PC-9 (cell line): Measurements from ENCODE around the gene KIAA0513. TPM values are rescaled to one million over a fixed set of nuclear protein-coding genes. Genes with fewer than 3 reads are reported as not detected.

Experiments
- BruUV-seq: library from RNA; stranded (reverse); fragments of 400-500 nt; replicated peaks from 2 replicates; lab custom pipeline; 2021; lab: Mats Ljungman, UMichigan
- CTCF ChIA-PET: fragments of 300-600 bp; sonication (Branson Sonifier 250); formaldehyde crosslinking; loops from one replicate; lab custom pipeline; 2022; ENCODE audit warnings: antibody characterized with exemption; lab: Charles Lee
- POLR2A ChIA-PET: fragments of 300-600 bp; sonication (Branson Sonifier 250); formaldehyde crosslinking; loops from one replicate; lab custom pipeline; 2022; ENCODE audit warnings: antibody characterized with exemption; ENCODE audit not compliant: unreplicated experiment; lab: Charles Lee
- DNase-seq, 2 experiments: peaks; one replicate each; pipeline versions ENCODE4 v3.0.0 to v3.0.0-alpha.2; 2015 to 2022; ENCODE audit warnings: mixed read lengths in 1 of 2
- H2AFZ ChIP-seq: fragments of 200-600 bp; sonication (generic); 2 replicates; pipeline ENCODE4 v1.8.1; 2017; ENCODE audit warnings: antibody characterized with exemption
- H3F3A ChIP-seq: fragments of 200-600 bp; sonication (generic); 2 replicates; pipeline ENCODE4 v1.8.1; 2017; ENCODE audit warnings: antibody characterized with exemption, mild to moderate bottlenecking, low read depth; ENCODE audit not compliant: insufficient read depth
- H3K27ac ChIP-seq: fragments of 200-600 bp; sonication (generic); 2 replicates; pipeline ENCODE4 v1.6.1; 2016; ENCODE audit warnings: mixed run types
- H3K27me3 ChIP-seq: fragments of 200-600 bp; sonication (generic); 2 replicates; pipeline ENCODE4 v1.6.1; 2016; ENCODE audit warnings: low read depth, mixed run types; ENCODE audit not compliant: insufficient read depth
- H3K36me3 ChIP-seq: fragments of 200-600 bp; sonication (generic); 2 replicates; pipeline ENCODE4 v1.6.1; 2016; ENCODE audit warnings: low read depth, mixed run types
- H3K4me1 ChIP-seq: fragments of 200-600 bp; sonication (generic); replicated peaks from 2 replicates; pipeline ENCODE4 v1.6.1; 2016; ENCODE audit warnings: mixed run types; ENCODE audit not compliant: insufficient read depth
- H3K4me2 ChIP-seq: fragments of 200-600 bp; sonication (generic); 2 replicates; pipeline ENCODE4 v1.6.1; 2017; ENCODE audit warnings: mixed run types
- H3K4me3 ChIP-seq: fragments of 200-600 bp; sonication (generic); 2 replicates; pipeline ENCODE4 v1.6.1; 2016; ENCODE audit warnings: mixed run types
- H3K79me2 ChIP-seq: fragments of 200-600 bp; sonication (generic); 2 replicates; pipeline ENCODE4 v1.6.1; 2017; ENCODE audit warnings: low read depth, mixed run types
- H3K9me2 ChIP-seq: fragments of 200-600 bp; sonication (generic); 2 replicates; pipeline ENCODE4 v1.8.1; 2017; ENCODE audit warnings: mild to moderate bottlenecking; ENCODE audit not compliant: insufficient read depth
- H3K9me3 ChIP-seq: fragments of 200-600 bp; sonication (generic); 2 replicates; pipeline ENCODE4 v1.8.1; 2016; ENCODE audit warnings: low read depth; ENCODE audit not compliant: insufficient read depth
- H4K20me1 ChIP-seq: fragments of 200-600 bp; sonication (generic); 2 replicates; pipeline ENCODE4 v1.8.1; 2017; ENCODE audit not compliant: insufficient read depth
- EZH2 ChIP-seq: fragments of 200-600 bp; sonication (generic); IDR thresholded peaks from 2 replicates; pipeline ENCODE4 v1.8.0; 2017; ENCODE audit warnings: antibody characterized with exemption, low read depth
- intact Hi-C: fragments of 100-400 bp; cut with micrococcal nuclease; formaldehyde crosslinking; loops from one replicate; pipeline ENCODE4 v1.10.0; 2022; ENCODE audit not compliant: unreplicated experiment
- total RNA-seq: library from RNA; stranded (reverse); gene quantifications from 2 replicates; pipeline ENCODE4 v1.2.3, GENCODE V29; 2021
- TF ChIP-seq, protein P1 (sequence below): fragments of 200-600 bp; sonication (generic); conservative IDR thresholded peaks from 2 replicates; pipeline ENCODE4 v1.6.1; 2017; ENCODE audit warnings: mixed run types, antibody characterized with exemption, mild to moderate bottlenecking, moderate library complexity

The KIAA0513 gene
- total RNA-seq, 1 experiment from 2014 or later, result 4.3 TPM

DNA sequence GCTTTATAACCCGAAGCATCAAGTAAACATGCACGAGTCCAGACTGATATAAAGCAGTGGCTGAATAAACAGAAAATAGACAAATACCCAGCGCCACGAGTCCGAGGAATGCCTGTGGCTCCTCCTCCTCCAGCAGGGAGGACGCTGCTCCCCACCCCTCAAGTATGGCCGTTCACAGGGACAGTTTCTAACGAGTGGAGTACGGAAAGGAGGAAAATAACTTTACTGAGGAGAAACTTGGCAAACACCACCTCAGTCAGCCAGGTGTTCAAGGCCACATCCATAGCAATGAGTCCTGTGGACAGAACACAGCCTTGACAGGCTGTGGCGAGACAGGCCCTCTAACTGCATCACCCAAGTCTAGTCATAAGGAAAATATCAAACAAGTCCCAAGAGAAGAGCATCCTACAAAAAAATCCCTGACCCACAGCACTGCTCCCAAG lies 25.5 kb upstream of the KIAA0513 start:
- DNase-seq, result no peak
- intact Hi-C loops, result no loop called here
- Histone ChIP-seq H3K9me2 (no peaks in the 10 kb centered on the region), H3K4me3 (no peak overlapping the region), H3K4me2 (no peak overlapping the region), H3K27me3 (no peaks in the 10 kb centered on the region), H3K4me1 (peaks cover 72% of the 10 kb centered on the region), H3K36me3 (no peaks in the 10 kb centered on the region), H3K27ac (no peak overlapping the region), H3F3A (peaks cover 46% of the 10 kb centered on the region), H3K9me3 (no peaks in the 10 kb centered on the region), H2AFZ (no peak overlapping the region), H4K20me1 (no peaks in the 10 kb centered on the region), H3K79me2 (peaks cover 94% of the 10 kb centered on the region)
- TF ChIP-seq, protein P1, sequence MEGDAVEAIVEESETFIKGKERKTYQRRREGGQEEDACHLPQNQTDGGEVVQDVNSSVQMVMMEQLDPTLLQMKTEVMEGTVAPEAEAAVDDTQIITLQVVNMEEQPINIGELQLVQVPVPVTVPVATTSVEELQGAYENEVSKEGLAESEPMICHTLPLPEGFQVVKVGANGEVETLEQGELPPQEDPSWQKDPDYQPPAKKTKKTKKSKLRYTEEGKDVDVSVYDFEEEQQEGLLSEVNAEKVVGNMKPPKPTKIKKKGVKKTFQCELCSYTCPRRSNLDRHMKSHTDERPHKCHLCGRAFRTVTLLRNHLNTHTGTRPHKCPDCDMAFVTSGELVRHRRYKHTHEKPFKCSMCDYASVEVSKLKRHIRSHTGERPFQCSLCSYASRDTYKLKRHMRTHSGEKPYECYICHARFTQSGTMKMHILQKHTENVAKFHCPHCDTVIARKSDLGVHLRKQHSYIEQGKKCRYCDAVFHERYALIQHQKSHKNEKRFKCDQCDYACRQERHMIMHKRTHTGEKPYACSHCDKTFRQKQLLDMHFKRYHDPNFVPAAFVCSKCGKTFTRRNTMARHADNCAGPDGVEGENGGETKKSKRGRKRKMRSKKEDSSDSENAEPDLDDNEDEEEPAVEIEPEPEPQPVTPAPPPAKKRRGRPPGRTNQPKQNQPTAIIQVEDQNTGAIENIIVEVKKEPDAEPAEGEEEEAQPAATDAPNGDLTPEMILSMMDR, result no peak
- no peak for TF ChIP-seq EZH2
- POLR2A ChIA-PET, result no interaction called here
- no TSS peak for BruUV-seq
- CTCF ChIA-PET, result interaction anchor here (0.7 to 1.1 kb wide), 3 partner anchors 25 to 82 kb away, joined by 4 read pairs; partner anchors contain the start of gene KIAA0513

DNA sequence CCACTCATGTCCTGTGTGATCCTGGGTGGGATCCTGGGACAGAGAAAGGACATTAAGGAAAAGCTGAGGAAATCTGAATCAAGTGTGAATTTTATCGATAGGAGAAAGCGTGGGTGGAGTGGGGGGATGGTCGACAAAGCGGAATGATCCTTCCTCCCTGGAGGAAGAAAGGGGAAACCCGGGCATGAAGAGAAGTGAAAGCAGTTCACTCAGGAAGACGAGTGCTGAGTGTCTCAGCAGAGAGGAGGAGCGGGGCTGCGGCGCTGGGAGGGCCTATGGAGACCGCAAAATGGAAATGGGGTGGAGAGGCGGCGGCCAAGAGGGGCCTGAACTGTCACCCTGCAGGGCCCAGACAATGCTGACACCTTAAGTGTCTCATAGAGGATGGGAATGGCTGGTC lies 25.0 kb upstream of the KIAA0513 start:
- intact Hi-C loops, result no loop called here
- CTCF ChIA-PET, result interaction anchor here (0.7 kb wide), 1 partner anchor 30 kb away, joined by 4 read pairs; no protein-coding TSS in a partner anchor
- Histone ChIP-seq H3K4me1 (peaks cover 72% of the 10 kb centered on the region), H3K27me3 (no peaks in the 10 kb centered on the region), H2AFZ (no peak overlapping the region), H3K9me3 (no peaks in the 10 kb centered on the region), H3F3A (peaks cover 48% of the 10 kb centered on the region), H3K36me3 (no peaks in the 10 kb centered on the region), H3K27ac (no peak overlapping the region), H3K4me2 (no peak overlapping the region), H3K4me3 (no peak overlapping the region), H3K79me2 (peaks cover 94% of the 10 kb centered on the region), H3K9me2 (no peaks in the 10 kb centered on the region), H4K20me1 (no peaks in the 10 kb centered on the region)
- BruUV-seq, result no TSS peak
- no peak for DNase-seq
- TF ChIP-seq, protein P1, result no peak
- TF ChIP-seq EZH2, result no peak
- POLR2A ChIA-PET, result no interaction called here

DNA sequence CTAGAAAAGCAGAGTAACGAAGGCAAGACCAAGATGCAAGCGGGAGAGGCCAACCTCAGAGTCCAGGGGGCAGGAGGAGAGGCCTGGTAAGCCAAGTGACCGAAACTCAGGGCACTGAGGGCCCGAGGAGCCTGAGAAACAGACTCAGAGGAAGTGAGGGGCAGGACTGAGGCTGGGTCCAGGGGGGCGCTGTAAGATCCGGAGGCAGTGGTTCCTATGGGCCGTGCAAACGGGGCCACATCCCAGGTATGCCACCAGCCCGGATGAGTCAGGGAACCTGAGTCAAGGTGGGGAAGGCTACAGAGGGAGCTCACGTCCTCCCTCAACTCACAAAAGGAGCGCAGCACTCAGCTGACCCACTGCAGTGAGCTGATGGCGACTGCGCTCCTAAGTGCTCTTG lies 24.5 kb upstream of the KIAA0513 start:
- no peaks in the 10 kb centered on the region for H3K36me3 ChIP-seq
- ChIA-PET POLR2A (no interaction called here), CTCF (interaction anchor here (0.7 kb wide), 1 partner anchor 30 kb away, joined by 4 read pairs; no protein-coding TSS in a partner anchor)
- peaks cover 48% of the 10 kb centered on the region for H3F3A ChIP-seq
- TF ChIP-seq, protein P1, result no peak
- no peak for TF ChIP-seq EZH2
- no peaks in the 10 kb centered on the region for H4K20me1 ChIP-seq
- no peak overlapping the region for H3K27ac ChIP-seq
- no peak overlapping the region for H3K4me2 ChIP-seq
- no peak overlapping the region for H3K4me3 ChIP-seq
- no peaks in the 10 kb centered on the region for H3K27me3 ChIP-seq
- peaks cover 94% of the 10 kb centered on the region for H3K79me2 ChIP-seq
- intact Hi-C loops, result no loop called here
- no peak overlapping the region for H2AFZ ChIP-seq
- DNase-seq, result no peak
- H3K9me2 ChIP-seq, result no peaks in the 10 kb centered on the region
- H3K9me3 ChIP-seq, result no peaks in the 10 kb centered on the region
- no TSS peak for BruUV-seq
- H3K4me1 ChIP-seq, result peaks cover 67% of the 10 kb centered on the region
